Islet of Langerhans (tissue), 1 donor: Measurements from ENCODE around the gene MAP3K9.

Source experiments
- FAIRE-seq: peaks from one replicate; lab custom pipeline; 2011; peaks lifted over from hg19 to GRCh38; lab: Jason Lieb, UNC

MAP3K9 gene

DNA sequence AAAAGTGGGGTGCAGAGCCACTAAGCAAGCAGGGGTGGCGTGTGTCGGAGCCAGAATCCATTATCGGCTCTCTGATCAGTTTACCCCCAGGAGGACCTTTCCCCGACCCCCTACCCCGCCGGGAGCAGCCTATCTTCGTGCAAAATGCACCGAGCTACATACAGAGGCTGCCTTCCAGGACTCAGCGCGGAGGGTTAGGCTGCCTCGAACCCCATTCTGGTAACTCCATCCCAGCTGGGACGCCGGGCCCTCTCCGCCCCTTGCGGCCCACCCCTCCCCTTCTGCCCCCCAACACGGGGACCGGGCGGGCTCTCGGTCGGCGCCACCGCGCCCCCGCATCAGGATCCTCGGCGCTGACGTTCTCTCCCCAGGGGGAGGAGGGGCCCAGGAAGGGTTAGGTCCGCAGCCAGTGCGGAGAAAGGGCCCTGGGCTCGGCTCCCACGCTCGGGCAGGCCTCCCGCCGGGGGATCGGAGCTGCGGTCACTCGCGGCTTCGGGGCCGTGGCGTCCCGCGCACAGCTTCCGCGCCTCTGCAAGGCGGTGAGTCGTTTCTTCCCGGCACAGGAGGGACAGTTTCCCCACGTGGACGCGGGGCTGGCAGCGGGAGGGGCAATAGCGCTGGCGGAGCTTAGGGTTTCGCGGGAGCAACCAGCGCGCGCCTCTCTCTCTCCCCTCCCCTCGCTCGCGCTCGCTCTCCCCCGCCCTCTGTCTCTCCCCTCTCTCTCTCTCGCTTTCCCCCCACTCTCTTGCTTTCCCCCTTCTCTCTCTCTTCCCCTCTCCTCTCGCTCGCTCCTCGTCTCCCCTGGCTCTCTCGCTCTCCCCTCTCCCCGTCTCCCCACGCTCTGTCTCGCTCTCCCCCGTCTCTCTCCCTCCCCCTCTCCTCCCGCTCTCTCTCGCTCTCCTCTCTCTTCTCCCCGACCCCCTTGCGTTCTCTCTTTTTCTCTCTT, 12.5 kb upstream of the MAP3K9 start:
- no peak for FAIRE-seq

DNA sequence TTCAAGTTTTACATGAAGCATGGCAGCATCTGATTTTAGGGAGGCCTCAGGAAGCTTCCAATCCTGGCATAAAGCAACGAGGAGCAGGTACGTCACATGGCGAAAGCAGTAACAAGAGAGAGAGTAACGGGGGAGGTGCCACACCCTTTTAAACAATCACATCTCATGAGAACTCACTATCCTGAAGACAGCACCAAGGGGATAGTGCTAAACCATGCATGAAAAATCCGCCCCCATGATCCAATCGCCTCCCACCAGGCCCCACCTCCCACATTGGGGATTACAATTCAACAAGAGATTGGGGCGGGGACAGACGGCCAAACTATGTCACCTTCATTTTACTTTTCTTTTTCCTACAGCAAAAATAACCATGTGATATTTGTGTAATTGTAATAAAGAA, 7.2 kb upstream of the MAP3K9 start:
- no peak for FAIRE-seq

DNA sequence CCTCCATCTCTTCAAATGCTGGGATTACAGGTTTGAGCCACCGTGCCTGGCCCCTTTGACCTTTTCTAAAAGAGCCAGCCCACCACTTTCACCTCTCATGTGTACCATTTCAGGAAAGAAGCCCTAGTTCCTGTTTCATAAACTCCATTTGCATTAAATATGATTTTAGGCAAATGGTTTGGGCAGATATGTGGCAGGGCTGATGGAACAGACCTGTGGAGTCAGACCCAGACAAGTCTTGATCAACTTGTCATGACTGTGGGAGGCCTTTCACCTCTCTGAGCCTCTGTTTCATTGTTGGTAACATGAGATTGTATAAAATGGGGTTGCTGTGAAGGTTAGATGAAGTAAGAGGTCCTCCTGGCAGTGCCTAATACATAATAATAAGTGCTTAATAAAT, 5.2 kb upstream of the MAP3K9 start:
- FAIRE-seq: no peak

DNA sequence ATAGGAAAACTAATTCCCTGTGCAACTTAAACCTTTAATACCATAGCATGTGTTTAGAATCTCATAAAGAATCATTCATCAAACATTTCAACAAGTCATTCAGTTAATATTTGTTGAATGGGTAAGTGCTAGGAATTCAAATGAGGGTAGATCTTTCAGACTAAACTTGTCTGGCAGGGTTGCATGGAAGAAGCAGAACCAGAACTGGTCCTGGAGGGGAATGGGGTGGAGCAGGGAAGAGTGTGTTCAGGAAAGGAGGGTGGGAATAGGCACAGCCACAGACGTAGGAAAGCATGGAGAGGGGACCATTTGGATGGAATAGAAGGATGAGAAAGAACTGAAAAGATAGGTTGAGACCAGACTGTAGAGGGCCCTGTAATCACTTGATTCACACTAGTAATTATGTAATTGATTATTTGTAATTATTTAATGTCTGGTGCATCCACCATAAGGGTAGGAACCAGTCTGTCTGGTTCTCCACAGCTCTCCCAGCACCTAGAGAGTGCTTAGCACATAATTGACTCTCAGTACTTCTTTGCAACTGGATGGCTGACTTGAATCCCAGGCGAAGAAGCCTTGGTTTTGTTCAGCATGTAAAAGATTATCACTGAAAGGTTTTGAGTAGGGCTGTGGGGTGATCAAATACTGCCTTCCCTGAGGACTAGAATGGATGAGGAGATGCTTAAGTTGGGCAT, 3.0 kb upstream of the MAP3K9 start:
- no peak for FAIRE-seq

DNA sequence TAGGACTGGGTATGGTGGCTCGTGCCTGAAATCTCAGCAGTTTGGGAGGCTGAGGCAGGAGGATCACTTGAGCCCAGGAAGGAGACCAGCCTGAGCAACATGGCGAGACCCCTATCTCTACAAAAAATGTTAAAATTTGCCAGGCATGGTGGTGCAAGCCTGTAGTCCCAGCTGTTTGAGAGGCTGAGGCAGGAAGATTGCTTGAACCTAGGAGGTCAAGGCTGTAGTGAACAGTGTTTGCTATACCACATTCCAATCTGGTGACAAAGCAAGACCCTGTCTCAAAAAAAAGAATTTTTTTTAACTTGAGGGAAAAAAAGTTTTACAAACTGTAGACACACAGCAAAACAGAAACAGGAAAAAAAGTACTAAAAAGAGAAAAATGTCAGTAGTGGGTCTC, 2.3 kb upstream of the MAP3K9 start:
- no peak for FAIRE-seq

DNA sequence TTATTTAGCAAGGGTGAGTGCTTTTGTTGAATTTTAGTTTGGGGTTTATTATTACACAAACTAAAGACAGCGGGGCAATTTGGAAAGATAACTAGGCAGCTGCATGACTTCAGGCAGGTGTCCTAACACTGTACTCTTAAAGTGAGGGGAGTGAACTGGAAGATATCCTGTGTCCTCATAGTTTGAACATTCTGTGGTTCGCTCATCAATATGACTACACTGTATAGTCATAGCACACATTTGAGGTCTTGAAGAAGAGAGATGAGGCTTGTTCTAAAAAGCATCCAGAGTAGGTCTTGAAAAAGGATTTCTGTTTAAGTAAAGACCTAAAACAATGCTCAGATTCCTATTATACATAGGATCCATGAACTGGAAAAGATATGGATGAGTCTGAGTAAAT, 1.7 kb upstream of the MAP3K9 start:
- FAIRE-seq: no peak

DNA sequence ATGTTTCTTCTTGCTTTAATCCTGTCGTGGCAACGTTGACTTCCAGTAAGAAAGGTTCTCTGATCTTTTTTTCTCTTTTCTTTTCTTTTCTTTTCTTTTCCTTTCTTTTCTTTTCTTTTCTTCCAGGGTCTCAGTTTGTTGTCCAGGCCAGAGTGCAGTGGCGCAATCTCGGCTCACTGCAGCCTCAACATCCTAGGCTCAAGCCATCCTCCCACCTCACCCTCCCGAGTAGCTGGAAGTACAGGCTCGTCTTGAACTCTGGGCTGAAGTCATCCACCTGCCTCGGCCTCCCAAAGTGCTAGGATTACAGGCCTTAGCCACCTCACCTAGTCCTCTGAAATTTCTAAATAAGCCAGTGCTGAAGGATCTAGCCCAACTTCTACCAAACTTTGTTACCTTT, 1.3 kb upstream of the MAP3K9 start:
- no peak for FAIRE-seq

DNA sequence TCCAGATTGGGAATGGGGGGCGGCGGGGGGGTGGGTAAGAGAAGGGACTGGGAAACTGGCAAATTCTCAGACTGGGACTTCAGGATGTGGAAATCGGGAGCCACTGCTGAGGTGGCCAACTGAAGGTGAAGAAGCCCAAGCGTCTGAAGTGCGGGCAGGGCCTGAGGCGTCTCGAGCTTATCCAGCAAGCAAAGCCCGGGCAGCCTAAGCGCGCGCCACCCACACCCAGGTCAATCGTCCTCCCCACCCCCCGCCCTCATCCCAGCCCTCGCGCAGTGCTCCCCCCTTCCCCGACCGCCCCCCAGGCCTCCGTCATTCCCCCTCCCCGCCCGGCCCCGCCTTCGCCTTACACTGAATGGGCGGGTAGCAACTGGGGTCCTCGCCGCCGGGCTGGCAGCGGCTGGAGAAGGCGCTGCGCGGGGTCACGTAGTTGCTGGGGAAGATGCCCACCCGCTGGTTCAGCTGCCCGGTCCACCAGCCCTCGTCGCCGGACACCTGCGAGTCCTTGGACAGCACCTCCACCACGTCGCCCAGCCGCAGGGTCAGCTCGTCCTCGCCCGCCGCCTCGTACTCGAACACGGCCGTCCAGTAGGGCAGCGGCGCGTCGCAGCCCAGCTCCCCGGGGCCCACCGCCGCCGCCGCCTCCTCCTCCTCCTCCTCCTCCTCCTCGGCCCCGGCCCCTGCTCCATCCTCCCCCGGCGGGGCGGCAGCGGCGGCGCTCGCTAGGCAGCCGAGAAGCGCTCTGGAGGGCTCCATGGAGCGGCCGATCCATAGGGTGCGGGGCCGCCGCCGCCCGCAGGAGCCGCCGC, 693 bp downstream of the MAP3K9 start:
- no peak for FAIRE-seq

DNA sequence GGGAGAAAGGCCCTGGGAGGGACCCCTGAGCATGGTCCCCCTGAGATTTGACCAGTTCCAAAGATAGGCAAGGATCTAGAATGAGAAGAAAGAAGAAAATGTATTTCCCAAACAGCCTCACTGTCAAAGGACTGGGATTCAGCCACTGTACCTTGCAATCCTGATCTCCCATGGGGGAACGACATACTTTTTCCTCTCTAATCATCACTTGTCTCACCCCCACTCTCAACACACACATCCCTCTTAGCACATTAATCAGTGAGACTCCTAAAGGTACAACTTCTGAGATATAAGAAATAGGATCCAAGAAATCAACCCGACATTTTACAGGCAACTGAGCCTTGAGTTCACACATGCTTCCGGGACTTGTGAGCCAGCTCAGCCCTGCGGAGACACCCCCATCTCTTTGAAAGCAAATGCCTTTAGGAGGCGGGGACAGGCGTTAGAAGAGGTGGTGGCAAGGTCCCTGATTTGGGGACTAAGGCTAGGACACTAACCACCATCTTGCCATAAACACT, 1.4 kb downstream of the MAP3K9 start:
- no peak for FAIRE-seq

DNA sequence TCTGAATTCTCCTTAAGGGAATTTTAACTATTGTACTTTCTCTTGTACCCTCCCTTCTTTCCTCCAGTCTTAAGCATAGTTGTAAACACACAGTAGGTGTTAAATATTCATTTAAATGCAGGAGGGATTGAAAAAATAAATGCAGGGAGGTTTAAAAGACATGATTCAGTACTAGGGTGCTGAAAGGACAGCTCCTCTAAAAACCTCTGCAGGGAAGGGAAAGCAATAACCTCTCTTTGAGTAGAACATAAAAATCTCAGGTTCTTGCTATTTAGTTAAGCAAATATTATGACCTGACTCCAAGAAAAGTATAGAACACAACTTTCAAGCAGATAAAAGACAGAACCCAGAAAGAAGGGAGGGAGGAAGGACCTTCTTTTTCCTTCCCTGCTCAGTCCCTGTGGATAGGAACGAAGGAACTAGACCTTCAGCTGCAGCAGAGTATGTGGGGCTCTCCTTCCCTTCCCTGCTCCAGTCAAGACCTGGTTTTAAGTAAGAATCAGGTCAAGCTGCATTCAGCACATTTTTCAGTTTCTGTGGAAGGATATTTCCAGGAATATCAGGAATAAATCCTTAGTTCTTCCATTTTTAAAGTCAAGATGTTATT, 4.7 kb downstream of the MAP3K9 start:
- no peak for FAIRE-seq

DNA sequence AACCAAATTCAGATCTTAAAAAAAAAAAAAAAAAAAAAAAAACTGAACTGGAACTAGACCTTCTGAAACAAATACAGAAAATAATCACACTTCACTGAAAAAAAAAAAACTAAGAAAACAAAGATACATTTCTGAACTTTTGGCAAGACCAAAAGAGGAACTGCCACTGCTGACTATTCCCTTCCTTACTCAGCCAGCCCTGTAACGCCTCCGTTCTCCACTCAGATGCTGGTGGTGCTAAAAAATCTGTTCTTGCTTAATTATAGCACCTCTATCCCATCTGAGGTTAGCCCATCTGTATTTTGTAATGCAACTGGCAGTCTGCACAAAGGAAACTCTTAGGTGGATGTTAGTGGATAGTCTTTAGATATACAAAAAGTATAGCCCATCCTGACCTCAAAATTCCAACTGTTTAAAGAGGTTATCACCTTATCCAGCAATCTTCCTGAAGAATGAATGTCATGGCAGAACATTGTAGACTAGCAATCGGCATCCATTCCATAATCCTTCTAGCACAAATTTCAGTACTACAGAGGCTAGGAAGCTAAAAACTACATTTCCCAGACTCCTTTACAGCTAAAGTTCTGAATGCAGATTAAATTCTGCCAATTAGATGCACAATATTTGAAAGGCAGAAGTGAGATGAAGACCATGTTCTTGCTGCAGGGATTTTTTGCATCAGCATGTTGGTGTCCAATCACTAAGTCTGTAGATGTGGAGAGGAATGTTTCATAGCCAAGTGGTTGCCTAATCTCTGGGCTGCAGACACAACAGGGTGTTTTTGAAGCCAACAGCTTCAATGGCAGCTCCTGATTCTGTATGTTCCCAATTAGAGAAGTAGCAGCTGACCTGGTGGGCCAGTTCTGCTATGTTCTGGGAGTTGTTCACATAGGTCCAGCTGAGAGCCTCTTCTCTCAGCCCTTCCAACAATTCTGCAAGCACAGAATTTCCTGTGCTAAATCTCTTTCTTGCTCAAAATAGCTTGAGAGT, 5.7 kb downstream of the MAP3K9 start:
- FAIRE-seq: no peak

DNA sequence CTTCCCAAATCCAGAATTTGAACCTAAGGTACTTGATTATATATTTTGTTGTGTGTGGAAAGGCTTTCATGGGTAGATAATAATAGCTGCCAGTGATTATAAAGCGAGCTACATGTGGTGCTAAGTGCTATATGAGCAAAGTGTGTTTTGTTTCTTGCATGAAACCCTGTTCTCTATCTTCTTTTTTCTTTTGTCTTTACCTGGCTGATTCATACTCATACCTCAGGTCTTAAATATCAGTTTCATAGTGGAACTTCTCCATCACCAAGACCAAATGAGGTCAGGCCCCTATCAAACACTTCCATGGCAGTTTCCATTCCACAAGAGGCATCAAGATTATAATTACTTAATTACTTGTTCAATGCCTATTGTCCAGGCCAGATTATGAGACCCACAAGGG, 6.9 kb downstream of the MAP3K9 start:
- no peak for FAIRE-seq

DNA sequence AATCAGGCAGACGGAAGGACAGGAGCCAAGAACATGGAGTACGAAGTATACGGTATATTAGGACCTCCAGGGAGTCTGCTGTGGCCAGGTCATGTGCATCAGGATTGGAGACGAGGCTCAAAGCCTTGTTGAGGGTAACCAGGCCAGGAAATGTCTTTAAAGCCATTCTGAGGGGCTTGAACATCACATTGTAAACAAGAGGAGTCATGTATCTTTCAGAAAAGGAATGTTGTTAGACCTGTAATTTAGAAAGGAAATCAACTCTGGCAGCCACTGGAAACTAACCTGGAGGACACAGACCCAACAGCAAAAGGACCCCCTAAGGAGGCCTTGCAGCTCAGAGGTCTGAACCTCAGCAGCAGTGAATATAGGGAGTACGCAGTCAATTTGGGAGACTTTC, 7.5 kb downstream of the MAP3K9 start:
- FAIRE-seq: no peak

DNA sequence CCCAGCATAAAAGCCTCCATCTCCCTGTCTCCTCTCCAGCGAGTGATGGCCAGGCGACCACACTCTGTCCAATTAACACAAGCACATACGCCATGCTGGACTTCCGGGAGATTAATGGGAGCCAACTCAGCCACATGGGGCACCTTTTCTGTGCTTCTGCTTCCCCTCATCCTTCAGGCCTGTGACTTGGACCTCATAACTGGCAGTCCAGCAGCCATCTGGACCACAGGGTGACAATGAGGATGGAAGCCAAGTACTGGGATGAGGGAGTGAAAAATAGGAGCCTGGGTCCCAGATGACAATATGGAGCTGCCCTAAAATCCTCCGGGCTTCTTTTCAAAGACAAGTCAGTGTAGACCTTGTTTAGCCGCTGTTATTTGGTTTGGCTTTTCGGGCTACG, 12.8 kb downstream of the MAP3K9 start:
- FAIRE-seq: no peak

DNA sequence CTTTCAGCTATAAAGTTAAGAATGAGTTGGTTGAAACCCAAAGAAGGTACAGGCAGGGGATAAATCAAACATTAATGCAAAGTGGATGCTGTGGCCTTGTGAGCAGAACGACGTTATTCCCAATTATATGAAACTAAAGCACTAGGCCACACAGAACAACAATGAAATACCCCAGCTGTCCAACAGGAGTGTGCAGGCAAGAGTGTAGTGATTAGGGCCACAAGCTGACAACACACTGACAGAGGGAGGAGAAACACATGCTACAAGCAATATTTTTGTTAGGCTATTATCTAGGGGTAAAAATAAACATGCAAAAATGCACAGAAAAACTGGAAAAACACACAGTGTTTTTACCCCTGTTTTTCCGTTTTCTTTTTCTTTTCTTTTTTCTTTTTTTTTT, 15.0 kb downstream of the MAP3K9 start:
- no peak for FAIRE-seq

DNA sequence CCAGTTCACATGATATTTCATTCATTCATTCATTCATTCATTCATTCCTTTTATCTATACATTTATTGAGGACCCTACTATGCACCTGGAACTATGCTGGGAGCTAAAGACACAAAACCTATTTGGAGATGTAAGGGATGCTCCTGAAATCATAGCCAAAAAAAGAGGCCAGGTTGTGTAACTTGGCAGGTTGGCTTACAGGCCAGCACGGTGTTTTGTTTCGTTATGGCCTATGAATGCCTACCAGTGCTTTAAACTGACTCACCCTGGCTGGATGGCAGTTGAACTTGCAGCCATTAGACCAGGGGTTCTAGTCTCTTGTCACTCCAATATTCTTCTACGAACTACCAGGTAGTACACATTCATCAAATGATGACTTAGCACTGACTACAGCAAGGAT, 15.7 kb downstream of the MAP3K9 start:
- no peak for FAIRE-seq

DNA sequence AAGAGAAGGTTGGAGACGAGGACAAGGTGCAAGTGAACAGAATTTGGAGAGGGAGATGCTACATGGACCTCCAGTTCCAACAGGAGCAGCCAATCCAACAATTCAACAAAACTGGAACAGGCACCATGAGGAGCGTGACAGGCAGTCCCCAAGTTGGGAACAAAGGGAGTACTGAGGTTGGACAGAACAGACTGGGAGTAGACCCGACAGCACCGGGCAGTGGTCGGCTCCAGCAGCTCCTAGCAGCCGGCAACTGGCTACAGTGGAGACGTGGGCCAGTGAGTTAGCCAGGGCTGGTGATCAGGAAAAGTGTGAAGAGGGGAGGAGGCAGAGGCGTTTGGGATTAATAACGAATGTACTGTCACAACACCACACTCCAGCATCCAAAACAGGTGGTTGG, 16.4 kb downstream of the MAP3K9 start:
- no peak for FAIRE-seq

DNA sequence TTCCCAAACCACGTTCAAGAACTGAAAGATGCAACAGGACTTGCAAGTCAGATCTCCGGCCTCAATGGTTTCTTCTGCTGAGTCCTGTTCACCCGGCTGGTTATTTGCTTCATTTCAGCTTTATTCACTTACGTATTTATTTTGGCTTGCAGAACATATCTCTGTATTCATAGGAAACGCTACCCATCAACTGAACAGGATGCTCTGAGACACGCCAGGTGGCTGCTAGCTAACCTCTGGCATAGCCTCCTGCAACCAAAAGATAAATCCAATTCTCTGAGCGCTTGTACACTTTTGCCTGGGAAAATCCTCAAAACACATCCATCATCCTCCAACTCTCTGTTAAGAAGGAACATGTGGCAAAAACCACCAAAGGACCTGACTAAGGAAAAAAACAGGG, 17.3 kb downstream of the MAP3K9 start:
- FAIRE-seq: no peak

DNA sequence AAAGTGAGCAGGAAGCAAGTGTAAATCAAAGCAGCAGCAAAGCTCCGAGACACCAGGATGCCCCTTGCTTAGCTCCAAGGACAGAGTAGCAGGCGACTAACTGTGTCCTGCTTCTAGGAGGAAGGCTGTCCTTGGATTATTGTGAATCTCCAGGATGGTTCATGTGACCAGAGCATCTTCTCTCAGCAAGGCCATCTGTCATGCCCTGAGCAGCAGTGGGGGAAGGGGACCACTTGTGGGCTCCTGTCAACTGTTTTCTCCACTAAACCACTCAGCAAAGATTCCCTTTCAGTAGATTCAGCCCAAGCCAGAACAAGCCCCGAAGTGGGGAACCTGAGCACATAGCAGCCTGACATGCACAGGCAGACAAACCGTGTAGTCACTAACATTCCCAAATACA, 19.4 kb downstream of the MAP3K9 start:
- no peak for FAIRE-seq

DNA sequence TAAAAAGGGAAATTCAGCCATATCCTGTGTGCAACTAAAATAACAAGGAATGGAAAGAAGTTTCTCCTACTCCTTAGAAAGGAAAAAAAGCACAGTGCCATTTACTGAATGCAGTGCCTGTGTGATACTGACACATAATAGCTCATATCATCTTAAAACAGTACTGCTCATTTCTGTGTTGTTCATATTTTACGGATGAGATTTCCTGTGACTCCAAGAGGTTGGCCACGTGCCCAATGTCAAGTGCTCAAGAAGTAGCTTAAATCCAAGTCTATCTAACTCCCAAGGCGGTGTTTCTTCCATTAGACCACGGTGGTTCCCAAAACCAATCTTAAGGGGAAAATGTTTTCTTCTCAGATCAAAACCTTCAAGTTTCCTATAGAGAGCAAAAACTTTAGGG, 20.0 kb downstream of the MAP3K9 start:
- no peak for FAIRE-seq

DNA sequence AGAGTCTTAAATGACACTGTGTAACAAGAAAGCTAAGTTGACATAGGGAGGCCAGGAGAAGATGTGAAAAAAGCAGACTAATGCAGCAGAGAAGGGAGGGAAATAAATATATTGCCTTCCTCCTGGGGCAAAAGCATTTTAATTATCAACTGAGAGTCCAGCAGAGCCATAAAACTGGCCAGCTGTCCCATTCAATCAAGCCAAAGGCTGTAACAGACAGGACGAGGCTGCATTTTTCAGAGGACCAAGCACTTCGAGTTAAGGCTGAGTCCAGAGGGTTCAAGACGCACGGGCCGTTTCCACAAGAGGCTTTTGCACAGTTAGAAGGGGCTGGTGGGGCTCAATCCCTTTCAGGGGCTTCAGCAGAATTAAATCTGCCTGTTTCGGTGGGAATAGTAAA, 20.4 kb downstream of the MAP3K9 start:
- FAIRE-seq: no peak
